Measurements from ENCODE around the gene OR51D1. TPM values are rescaled to one million over a fixed set of nuclear protein-coding genes. Genes with fewer than 3 reads are reported as not detected.

Gene OR51D1
- total and polyA plus RNA-seq, 9 of the 15 experiments (the other 6 are each of a cell fraction or from before 2014, with no cell fraction given), result not detected

DNA sequence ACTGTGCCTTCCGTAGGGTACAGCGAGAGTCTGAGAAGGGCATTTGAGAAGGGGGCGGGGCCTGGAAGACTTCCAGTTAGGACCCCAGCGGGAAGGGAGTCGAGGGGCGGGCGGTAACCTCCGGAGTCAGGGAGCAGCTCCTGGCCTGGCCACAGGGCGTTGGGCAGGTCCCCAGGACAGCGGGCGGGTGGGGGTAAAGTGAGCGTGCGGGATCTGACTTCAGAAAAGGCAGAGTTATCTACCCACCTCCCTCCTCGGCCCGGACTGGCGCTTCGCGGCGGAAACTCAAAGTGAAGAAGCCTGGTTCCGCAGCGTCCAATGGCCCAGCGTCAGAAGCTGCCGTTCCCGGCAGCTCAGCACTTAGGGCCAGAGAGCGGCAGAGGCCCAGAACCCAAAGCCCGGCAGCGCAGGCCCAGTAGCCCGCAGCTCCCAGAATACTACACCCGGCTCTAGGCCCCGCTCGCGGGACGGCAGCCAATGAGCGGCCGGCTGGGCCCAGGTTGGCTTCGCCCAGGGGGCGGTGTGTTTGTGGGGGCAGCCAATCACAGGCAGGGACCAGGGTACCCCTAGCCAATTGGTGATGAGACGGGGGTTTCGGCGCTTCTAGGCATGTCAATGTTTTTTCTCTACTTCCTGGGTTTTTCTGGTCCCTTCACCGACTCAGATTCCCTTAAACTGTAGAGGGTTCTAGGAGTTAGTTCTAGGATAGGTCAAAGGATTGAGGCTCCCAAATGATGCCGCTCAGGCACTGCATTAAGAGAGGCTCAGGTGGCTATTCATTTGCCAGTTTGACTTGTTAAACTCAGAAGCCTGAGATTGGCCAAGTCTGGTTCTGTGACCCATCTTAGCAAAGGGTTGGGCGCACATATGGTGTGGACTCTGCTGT is 29.3 kb upstream of the OR51D1 start, which contains the start of gene TRIM68 (continued):
- TF ChIP-seq, protein P1, sequence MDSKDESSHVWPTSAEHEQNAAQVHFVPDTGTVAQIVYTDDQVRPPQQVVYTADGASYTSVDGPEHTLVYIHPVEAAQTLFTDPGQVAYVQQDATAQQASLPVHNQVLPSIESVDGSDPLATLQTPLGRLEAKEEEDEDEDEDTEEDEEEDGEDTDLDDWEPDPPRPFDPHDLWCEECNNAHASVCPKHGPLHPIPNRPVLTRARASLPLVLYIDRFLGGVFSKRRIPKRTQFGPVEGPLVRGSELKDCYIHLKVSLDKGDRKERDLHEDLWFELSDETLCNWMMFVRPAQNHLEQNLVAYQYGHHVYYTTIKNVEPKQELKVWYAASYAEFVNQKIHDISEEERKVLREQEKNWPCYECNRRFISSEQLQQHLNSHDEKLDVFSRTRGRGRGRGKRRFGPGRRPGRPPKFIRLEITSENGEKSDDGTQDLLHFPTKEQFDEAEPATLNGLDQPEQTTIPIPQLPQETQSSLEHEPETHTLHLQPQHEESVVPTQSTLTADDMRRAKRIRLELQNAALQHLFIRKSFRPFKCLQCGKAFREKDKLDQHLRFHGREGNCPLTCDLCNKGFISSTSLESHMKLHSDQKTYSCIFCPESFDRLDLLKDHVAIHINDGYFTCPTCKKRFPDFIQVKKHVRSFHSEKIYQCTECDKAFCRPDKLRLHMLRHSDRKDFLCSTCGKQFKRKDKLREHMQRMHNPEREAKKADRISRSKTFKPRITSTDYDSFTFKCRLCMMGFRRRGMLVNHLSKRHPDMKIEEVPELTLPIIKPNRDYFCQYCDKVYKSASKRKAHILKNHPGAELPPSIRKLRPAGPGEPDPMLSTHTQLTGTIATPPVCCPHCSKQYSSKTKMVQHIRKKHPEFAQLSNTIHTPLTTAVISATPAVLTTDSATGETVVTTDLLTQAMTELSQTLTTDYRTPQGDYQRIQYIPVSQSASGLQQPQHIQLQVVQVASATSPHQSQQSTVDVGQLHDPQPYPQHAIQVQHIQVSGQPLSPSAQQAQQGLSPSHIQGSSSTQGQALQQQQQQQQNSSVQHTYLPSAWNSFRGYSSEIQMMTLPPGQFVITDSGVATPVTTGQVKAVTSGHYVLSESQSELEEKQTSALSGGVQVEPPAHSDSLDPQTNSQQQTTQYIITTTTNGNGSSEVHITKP (IDR thresholded peaks at IDR 0.05; ENCODE audit: partially characterized antibody), result peak; percentile 48
- TF ChIP-seq CEBPB (tag; IDR thresholded peaks at IDR 0.05) (no peak), U2AF2 (optimal IDR thresholded peaks at IDR 0.05; ENCODE audit: low read depth, low read length) (no peak), ZNF146 (CRISPR knock-in tag; IDR thresholded peaks at IDR 0.05; ENCODE audit: unreplicated experiment) (no peak), BMI1 (IDR thresholded peaks at IDR 0.05; ENCODE audit: low read length) (no peak), CHD1 (IDR thresholded peaks at IDR 0.05; ENCODE audit: low read length) (no peak), ESRRA (IDR thresholded peaks at IDR 0.05; ENCODE audit: borderline replicate concordance, low read depth) (0 out of 2 replicates have a peak, but pooled peaks have one; percentile 30), ADNP (tag; IDR thresholded peaks at IDR 0.05) (no peak), SRF (CRISPR knock-in tag; IDR thresholded peaks at IDR 0.05) (no peak), KLF10 (CRISPR knock-in tag; IDR thresholded peaks at IDR 0.05) (no peak), NFYB (IDR thresholded peaks at IDR 0.05; ENCODE audit: extremely low read depth, insufficient read length) (peak; percentile 86), CBFA2T2 (conservative IDR thresholded peaks at IDR 0.05) (no peak)
- TF ChIP-seq, protein P2, sequence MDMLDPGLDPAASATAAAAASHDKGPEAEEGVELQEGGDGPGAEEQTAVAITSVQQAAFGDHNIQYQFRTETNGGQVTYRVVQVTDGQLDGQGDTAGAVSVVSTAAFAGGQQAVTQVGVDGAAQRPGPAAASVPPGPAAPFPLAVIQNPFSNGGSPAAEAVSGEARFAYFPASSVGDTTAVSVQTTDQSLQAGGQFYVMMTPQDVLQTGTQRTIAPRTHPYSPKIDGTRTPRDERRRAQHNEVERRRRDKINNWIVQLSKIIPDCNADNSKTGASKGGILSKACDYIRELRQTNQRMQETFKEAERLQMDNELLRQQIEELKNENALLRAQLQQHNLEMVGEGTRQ (CRISPR knock-in tag; IDR thresholded peaks at IDR 0.05), result no peak
- TF ChIP-seq, protein P3, sequence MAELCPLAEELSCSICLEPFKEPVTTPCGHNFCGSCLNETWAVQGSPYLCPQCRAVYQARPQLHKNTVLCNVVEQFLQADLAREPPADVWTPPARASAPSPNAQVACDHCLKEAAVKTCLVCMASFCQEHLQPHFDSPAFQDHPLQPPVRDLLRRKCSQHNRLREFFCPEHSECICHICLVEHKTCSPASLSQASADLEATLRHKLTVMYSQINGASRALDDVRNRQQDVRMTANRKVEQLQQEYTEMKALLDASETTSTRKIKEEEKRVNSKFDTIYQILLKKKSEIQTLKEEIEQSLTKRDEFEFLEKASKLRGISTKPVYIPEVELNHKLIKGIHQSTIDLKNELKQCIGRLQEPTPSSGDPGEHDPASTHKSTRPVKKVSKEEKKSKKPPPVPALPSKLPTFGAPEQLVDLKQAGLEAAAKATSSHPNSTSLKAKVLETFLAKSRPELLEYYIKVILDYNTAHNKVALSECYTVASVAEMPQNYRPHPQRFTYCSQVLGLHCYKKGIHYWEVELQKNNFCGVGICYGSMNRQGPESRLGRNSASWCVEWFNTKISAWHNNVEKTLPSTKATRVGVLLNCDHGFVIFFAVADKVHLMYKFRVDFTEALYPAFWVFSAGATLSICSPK (IDR thresholded peaks at IDR 0.05; ENCODE audit: borderline replicate concordance), result no peak
- TF ChIP-seq, protein P4, sequence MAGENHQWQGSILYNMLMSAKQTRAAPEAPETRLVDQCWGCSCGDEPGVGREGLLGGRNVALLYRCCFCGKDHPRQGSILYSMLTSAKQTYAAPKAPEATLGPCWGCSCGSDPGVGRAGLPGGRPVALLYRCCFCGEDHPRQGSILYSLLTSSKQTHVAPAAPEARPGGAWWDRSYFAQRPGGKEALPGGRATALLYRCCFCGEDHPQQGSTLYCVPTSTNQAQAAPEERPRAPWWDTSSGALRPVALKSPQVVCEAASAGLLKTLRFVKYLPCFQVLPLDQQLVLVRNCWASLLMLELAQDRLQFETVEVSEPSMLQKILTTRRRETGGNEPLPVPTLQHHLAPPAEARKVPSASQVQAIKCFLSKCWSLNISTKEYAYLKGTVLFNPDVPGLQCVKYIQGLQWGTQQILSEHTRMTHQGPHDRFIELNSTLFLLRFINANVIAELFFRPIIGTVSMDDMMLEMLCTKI (IDR thresholded peaks at IDR 0.05; ENCODE audit: partially characterized antibody), result no peak
- TF ChIP-seq, protein P5, sequence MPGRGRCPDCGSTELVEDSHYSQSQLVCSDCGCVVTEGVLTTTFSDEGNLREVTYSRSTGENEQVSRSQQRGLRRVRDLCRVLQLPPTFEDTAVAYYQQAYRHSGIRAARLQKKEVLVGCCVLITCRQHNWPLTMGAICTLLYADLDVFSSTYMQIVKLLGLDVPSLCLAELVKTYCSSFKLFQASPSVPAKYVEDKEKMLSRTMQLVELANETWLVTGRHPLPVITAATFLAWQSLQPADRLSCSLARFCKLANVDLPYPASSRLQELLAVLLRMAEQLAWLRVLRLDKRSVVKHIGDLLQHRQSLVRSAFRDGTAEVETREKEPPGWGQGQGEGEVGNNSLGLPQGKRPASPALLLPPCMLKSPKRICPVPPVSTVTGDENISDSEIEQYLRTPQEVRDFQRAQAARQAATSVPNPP (IDR thresholded peaks at IDR 0.05; ENCODE audit: borderline replicate concordance, insufficient read depth, insufficient read length), result no peak
- TF ChIP-seq, protein P6, sequence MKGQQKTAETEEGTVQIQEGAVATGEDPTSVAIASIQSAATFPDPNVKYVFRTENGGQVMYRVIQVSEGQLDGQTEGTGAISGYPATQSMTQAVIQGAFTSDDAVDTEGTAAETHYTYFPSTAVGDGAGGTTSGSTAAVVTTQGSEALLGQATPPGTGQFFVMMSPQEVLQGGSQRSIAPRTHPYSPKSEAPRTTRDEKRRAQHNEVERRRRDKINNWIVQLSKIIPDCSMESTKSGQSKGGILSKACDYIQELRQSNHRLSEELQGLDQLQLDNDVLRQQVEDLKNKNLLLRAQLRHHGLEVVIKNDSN (CRISPR knock-in tag; IDR thresholded peaks at IDR 0.05), result no peak

All from K562 (cell line).